Hepatocyte (in vitro differentiated cells): Measurements from ENCODE around the gene TET1. TPM values are rescaled to one million over a fixed set of nuclear protein-coding genes. Genes with fewer than 3 reads are reported as not detected.

Experiments
- DNase-seq: peaks from one replicate; pipeline ENCODE4 v3.0.0-alpha.2; 2016; ENCODE audit warnings: low spot score
- H2AFZ ChIP-seq: fragments of 200-600 bp; sonication (generic); 2 replicates; pipeline ENCODE4 v1.6.0; 2016; ENCODE audit warnings: antibody characterized with exemption, mild to moderate bottlenecking
- H3K27ac ChIP-seq: fragments of 200-600 bp; sonication (generic); 2 replicates; pipeline ENCODE4 v1.5.1; 2016; ENCODE audit warnings: mild to moderate bottlenecking
- H3K27me3 ChIP-seq: fragments of 200-600 bp; sonication (generic); 2 replicates; pipeline ENCODE4 v1.6.1; 2016
- H3K36me3 ChIP-seq: fragments of 200-600 bp; sonication (generic); replicated peaks from 2 replicates; pipeline ENCODE4 v1.5.1; 2016; ENCODE audit warnings: low read depth; ENCODE audit not compliant: insufficient read depth
- H3K4me1 ChIP-seq: fragments of 200-600 bp; sonication (generic); 2 replicates; pipeline ENCODE4 v1.5.1; 2016; ENCODE audit warnings: mild to moderate bottlenecking, moderate library complexity; ENCODE audit not compliant: insufficient read depth
- H3K4me2 ChIP-seq: fragments of 200-600 bp; sonication (generic); 2 replicates; pipeline ENCODE4 v1.6.0; 2016
- H3K4me3 ChIP-seq: fragments of 200-600 bp; sonication (generic); 2 replicates; pipeline ENCODE4 v1.5.1; 2016; ENCODE audit warnings: mild to moderate bottlenecking
- H3K79me2 ChIP-seq: fragments of 200-600 bp; sonication (generic); 2 replicates; pipeline ENCODE4 v1.6.0; 2017; ENCODE audit warnings: mild to moderate bottlenecking
- H3K9me2 ChIP-seq: fragments of 200-600 bp; sonication (generic); replicated peaks from 2 replicates; pipeline ENCODE4 v1.6.0; 2017; ENCODE audit warnings: mild to moderate bottlenecking; ENCODE audit not compliant: insufficient read depth
- H3K9me3 ChIP-seq: fragments of 200-600 bp; sonication (generic); 2 replicates; pipeline ENCODE4 v1.5.1; 2016; ENCODE audit warnings: low read depth, mild to moderate bottlenecking
- H4K20me1 ChIP-seq: fragments of 200-600 bp; sonication (generic); 2 replicates; pipeline ENCODE4 v1.6.0; 2016; ENCODE audit warnings: mild to moderate bottlenecking; ENCODE audit not compliant: insufficient read depth, poor library complexity, severe bottlenecking
- EZH2 ChIP-seq: fragments of 200-600 bp; sonication (generic); IDR thresholded peaks from 2 replicates; pipeline ENCODE4 v1.6.1; 2016; ENCODE audit warnings: antibody characterized with exemption, mild to moderate bottlenecking, borderline replicate concordance
- EZH2phosphoT487 ChIP-seq: fragments of 200-600 bp; sonication (generic); IDR thresholded peaks from one replicate; pipeline ENCODE4 v1.6.1; 2018; ENCODE audit warnings: antibody characterized with exemption, mild to moderate bottlenecking, low read depth, moderate library complexity; ENCODE audit not compliant: unreplicated experiment, severe bottlenecking
- WGBS: methylation state at CpG from one replicate; pipeline ENCODE4 v1.1.6; 2016; ENCODE audit warnings: low lambda C conversion rate; ENCODE audit errors: missing lambda C conversion rate; 5-methylcytosine and 5-hydroxymethylcytosine counted together
- polyA plus RNA-seq: library from polyadenylated mRNA; unstranded; fragments of >200 nt; fragmentation: Nextera tagmentation; extraction: Ambion mirVana; gene quantifications from 2 replicates; pipeline ENCODE4 v1.2.1, GENCODE V29; 2016
- total RNA-seq: library from RNA; depleted of rRNA; stranded (reverse); fragments of >200 nt; gene quantifications from 2 replicates; pipeline ENCODE4 v1.2.3, GENCODE V29; 2014
- TF ChIP-seq, protein P1 (sequence below): fragments of 200-600 bp; sonication (generic); IDR thresholded peaks from 2 replicates; pipeline ENCODE4 v1.5.1; 2016; ENCODE audit warnings: antibody characterized with exemption, mild to moderate bottlenecking; ENCODE audit not compliant: poor library complexity

The TET1 gene
- total and polyA plus RNA-seq, 2 experiments from 2014 or later, result 2.4 to 13.6 TPM

DNA sequence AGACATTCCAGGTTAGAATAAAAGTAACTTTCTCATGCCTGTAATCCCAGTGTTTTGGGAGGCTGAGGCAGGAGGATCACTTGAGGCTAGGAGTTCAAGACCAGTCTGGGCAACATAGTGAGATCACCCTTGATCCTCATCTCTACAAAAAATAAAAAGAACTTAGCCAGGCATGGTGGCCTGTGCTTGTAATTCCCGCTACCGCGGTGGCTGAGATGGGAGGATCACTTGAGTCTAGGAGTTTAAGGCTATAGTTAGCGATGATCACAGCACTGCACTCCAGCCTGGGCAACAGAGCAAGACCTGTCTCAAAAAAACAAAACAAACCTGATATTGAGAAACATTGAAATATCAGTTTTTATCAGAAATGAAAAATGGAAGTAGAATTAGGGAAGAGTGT is 4.6 kb downstream of the TET1 start:
- Histone ChIP-seq H3K4me2 (no peak overlapping the region), H3K27me3 (no peaks in the 10 kb centered on the region), H3K27ac (no peak overlapping the region), H3K4me3 (no peak overlapping the region), H3K9me3 (no peaks in the 10 kb centered on the region), H3K4me1 (no peaks in the 10 kb centered on the region), H4K20me1 (no peaks in the 10 kb centered on the region), H3K9me2 (no peaks in the 10 kb centered on the region), H2AFZ (no peak overlapping the region), H3K36me3 (no peaks in the 10 kb centered on the region), H3K79me2 (peaks cover 85% of the 10 kb centered on the region)
- WGBS, result 73% methylated on average over 4 of the region's 4 CpGs
- TF ChIP-seq EZH2phosphoT487 (no peak), EZH2 (no peak)
- TF ChIP-seq, protein P1, sequence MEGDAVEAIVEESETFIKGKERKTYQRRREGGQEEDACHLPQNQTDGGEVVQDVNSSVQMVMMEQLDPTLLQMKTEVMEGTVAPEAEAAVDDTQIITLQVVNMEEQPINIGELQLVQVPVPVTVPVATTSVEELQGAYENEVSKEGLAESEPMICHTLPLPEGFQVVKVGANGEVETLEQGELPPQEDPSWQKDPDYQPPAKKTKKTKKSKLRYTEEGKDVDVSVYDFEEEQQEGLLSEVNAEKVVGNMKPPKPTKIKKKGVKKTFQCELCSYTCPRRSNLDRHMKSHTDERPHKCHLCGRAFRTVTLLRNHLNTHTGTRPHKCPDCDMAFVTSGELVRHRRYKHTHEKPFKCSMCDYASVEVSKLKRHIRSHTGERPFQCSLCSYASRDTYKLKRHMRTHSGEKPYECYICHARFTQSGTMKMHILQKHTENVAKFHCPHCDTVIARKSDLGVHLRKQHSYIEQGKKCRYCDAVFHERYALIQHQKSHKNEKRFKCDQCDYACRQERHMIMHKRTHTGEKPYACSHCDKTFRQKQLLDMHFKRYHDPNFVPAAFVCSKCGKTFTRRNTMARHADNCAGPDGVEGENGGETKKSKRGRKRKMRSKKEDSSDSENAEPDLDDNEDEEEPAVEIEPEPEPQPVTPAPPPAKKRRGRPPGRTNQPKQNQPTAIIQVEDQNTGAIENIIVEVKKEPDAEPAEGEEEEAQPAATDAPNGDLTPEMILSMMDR, result no peak
- no peak for DNase-seq

DNA sequence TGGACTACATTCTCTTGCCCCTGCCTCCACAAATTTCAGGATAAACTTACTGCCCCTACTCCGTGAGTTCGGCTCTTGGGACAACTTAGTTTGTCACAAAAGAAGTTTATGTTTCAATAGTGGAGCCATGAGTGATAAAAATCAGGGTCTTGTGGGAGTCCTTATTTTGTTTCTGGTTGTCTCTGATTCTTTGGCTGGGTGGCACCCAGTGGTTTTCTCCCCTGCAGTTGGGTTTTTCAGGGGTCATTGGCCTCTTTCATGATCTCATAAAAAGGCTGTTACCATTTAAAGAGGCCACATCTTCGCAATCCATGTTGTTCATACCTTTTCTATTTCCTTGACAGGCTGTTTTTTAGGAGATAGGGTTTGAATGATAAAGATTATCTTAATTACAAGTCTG is 5.5 kb downstream of the TET1 start:
- Histone ChIP-seq H3K79me2 (peaks cover 84% of the 10 kb centered on the region), H3K27me3 (no peaks in the 10 kb centered on the region), H3K4me1 (no peaks in the 10 kb centered on the region), H3K4me2 (no peak overlapping the region), H3K4me3 (no peak overlapping the region), H4K20me1 (no peaks in the 10 kb centered on the region), H3K9me3 (no peaks in the 10 kb centered on the region), H3K9me2 (no peaks in the 10 kb centered on the region), H3K27ac (no peak overlapping the region), H3K36me3 (no peaks in the 10 kb centered on the region), H2AFZ (no peak overlapping the region)
- no peak for DNase-seq
- 88% methylated on average over 3 of the region's 3 CpGs for WGBS
- TF ChIP-seq, protein P1, result no peak
- TF ChIP-seq EZH2, result no peak
- TF ChIP-seq EZH2phosphoT487, result no peak

DNA sequence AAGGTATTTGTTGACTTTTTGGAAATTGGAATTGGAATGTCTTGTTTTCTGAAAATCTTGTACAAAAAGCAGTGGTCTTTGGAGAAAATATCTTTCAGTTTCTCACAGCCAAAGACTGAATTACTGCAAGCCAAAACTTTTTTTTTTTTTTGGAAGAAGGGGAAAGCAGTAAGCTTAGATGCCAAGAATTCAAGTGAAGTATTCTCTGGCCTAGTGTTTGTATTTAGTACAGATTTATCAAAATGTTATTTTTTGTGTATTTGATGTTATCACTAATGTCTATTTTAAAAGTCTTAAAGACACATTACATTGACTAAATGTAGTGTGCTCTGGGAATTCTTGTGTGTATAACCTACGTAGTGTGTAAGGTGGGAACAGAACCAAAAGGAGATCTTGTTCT is 6.2 kb downstream of the TET1 start:
- H3K4me1 ChIP-seq, result no peaks in the 10 kb centered on the region
- TF ChIP-seq EZH2 (no peak), EZH2phosphoT487 (no peak)
- TF ChIP-seq, protein P1, result no peak
- no peak overlapping the region for H3K4me2 ChIP-seq
- no peaks in the 10 kb centered on the region for H3K9me2 ChIP-seq
- peaks cover 82% of the 10 kb centered on the region for H3K79me2 ChIP-seq
- H2AFZ ChIP-seq, result no peak overlapping the region
- H3K9me3 ChIP-seq, result no peaks in the 10 kb centered on the region
- 90% methylated on average over 1 of the region's 1 CpG for WGBS
- DNase-seq, result no peak
- no peak overlapping the region for H3K27ac ChIP-seq
- H3K36me3 ChIP-seq, result no peaks in the 10 kb centered on the region
- H4K20me1 ChIP-seq, result no peaks in the 10 kb centered on the region
- no peaks in the 10 kb centered on the region for H3K27me3 ChIP-seq
- H3K4me3 ChIP-seq, result no peak overlapping the region

DNA sequence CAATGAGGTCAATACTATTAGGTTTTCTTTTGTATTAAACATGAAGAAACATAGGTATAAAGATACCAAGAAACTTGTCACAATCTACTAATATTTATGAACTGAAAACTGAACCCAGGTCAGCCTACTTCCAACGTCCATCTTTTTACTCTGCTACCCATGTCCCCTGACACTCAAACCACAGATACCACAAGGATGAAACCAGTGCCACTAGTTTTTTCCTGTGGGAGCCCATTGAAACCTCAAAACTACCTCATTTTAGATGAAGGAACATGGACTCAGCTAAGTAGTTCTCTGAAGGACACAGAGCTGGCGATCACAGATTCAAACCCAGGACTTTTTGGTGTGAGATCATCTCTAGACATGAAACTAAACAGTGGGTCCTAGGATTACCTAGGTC is 6.8 kb downstream of the TET1 start:
- TF ChIP-seq EZH2, result no peak
- TF ChIP-seq EZH2phosphoT487, result no peak
- TF ChIP-seq, protein P1, result no peak

More for the DNA sequence above, 6.8 kb downstream of the TET1 start:
- Histone ChIP-seq H3K4me2 (no peak overlapping the region), H3K4me3 (no peak overlapping the region), H3K9me3 (no peaks in the 10 kb centered on the region), H3K36me3 (no peaks in the 10 kb centered on the region), H3K9me2 (no peaks in the 10 kb centered on the region), H3K79me2 (peaks cover 86% of the 10 kb centered on the region), H3K27me3 (no peaks in the 10 kb centered on the region), H4K20me1 (no peaks in the 10 kb centered on the region), H3K4me1 (no peaks in the 10 kb centered on the region), H2AFZ (no peak overlapping the region), H3K27ac (no peak overlapping the region)
- no peak for DNase-seq
- WGBS, result 91% methylated on average over 2 of the region's 2 CpGs
